Measurements from ENCODE around the gene PARD3.

The PARD3 gene

GRCh38 chr10:34609287-34609940 lies 205.7 kb downstream of the PARD3 start:
- no peak for DNase-seq

- DNase-seq, result no peak
Observed at GRCh38 chr10:34607894-34608293, 207.2 kb downstream of the PARD3 start.

GRCh38 chr10:34606890-34607289 lies 208.2 kb downstream of the PARD3 start:
- DNase-seq, result no peak

- DNase-seq, result no peak
Observed at GRCh38 chr10:34602478-34602877, 212.6 kb downstream of the PARD3 start.

GRCh38 chr10:34601691-34602090 lies 213.4 kb downstream of the PARD3 start:
- no peak for DNase-seq

GRCh38 chr10:34599026-34599795 lies 215.9 kb downstream of the PARD3 start:
- DNase-seq, result no peak

GRCh38 chr10:34596351-34596750 lies 218.7 kb downstream of the PARD3 start:
- DNase-seq, result no peak

- DNase-seq, result no peak
Observed at GRCh38 chr10:34593930-34594329, 221.2 kb downstream of the PARD3 start.

- DNase-seq, result no peak
Observed at GRCh38 chr10:34593374-34593890, 221.7 kb downstream of the PARD3 start.

- no peak for DNase-seq
Observed at GRCh38 chr10:34590793-34591192, 224.3 kb downstream of the PARD3 start.

GRCh38 chr10:34589275-34589674 lies 225.8 kb downstream of the PARD3 start:
- DNase-seq, result no peak

- no peak for DNase-seq
Observed at GRCh38 chr10:34587680-34588019, 227.4 kb downstream of the PARD3 start.

GRCh38 chr10:34587002-34587679 lies 228.0 kb downstream of the PARD3 start:
- DNase-seq, result no peak

GRCh38 chr10:34585422-34586112 lies 229.5 kb downstream of the PARD3 start:
- DNase-seq, result no peak

GRCh38 chr10:34584164-34584563 lies 230.9 kb downstream of the PARD3 start:
- no peak for DNase-seq

- DNase-seq, result no peak
Observed at GRCh38 chr10:34581801-34582532, 233.1 kb downstream of the PARD3 start.

- no peak for DNase-seq
Observed at GRCh38 chr10:34580643-34581042, 234.5 kb downstream of the PARD3 start.

GRCh38 chr10:34580214-34580613 lies 234.9 kb downstream of the PARD3 start:
- DNase-seq, result no peak

- DNase-seq, result no peak
Observed at GRCh38 chr10:34578468-34578867, 236.6 kb downstream of the PARD3 start.

- DNase-seq, result no peak
Observed at GRCh38 chr10:34576797-34577196, 238.3 kb downstream of the PARD3 start.

GRCh38 chr10:34575882-34576281 lies 239.2 kb downstream of the PARD3 start:
- no peak for DNase-seq

- no peak for DNase-seq
Observed at GRCh38 chr10:34574353-34574934, 240.7 kb downstream of the PARD3 start.

Data from activated CD4-positive, alpha-beta T cell treated with anti-CD3 and anti-CD28 coated beads for 1 hour (primary cell).